NCI-H128 (cell line): ENCODE measurements around the gene SH2B2.
"Not testable (repeated sequence)": the region's sequence is repeated elsewhere in the genome, so short reads cannot be mapped to it uniquely, and the experiment has no call there.

ENCODE experiments used
- DNase-seq: peaks from one replicate; lab custom pipeline; 2025; ENCODE audit not compliant: unreplicated experiment; lab: John Stamatoyannopoulos, UW

Gene SH2B2

GRCh38 chr7:102303669-102304422 lies 17.2 kb downstream of the SH2B2 start:
- no peak for DNase-seq

GRCh38 chr7:102304668-102305067 lies 18.0 kb downstream of the SH2B2 start:
- DNase-seq, result no peak

GRCh38 chr7:102305414-102306268 lies 19.0 kb downstream of the SH2B2 start:
- no peak for DNase-seq

GRCh38 chr7:102306916-102307677 lies 20.4 kb downstream of the SH2B2 start:
- no peak for DNase-seq

GRCh38 chr7:102310414-102310815 lies 23.7 kb downstream of the SH2B2 start:
- DNase-seq, result no peak

- DNase-seq, result no peak
These were observed 25.6 kb downstream of the SH2B2 start for GRCh38 chr7:102312317-102312716.

DNA sequence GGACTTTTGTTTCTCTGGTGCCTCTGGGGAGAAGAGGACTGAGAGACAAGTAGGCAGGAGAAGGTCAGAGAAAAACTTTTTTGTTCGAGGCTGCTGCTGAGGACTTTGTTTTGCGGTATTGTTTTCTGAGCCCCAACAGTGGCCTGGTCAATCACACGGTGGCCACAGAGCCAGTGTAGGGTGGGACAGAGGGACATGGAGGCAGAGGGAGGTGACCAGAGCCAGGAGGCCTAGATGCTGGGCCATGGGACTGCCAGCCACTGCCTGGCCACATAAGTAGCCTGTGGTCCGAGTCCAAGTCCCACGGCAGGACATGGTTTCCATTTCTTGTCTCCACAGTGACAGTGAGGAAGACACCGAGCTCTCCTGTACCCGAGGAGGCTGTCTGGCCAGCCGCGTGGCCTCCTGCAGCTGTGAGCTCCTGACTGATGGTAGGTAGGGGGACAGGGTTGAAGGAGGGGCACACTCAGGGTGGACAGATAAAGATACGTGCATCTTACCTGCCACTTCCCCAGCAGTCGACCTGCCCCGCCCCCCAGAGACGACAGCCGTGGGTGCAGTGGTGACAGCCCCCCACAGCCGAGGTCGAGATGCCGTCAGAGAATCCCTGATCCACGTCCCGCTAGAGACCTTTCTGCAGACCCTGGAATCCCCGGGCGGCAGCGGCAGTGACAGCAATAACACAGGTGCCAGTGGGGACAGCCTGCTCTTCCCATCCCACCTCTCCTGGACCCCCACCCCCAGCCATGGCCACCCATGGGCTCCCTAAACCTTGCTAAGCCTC lies 27.5 kb downstream of the SH2B2 start:
- DNase-seq, result no peak

DNA sequence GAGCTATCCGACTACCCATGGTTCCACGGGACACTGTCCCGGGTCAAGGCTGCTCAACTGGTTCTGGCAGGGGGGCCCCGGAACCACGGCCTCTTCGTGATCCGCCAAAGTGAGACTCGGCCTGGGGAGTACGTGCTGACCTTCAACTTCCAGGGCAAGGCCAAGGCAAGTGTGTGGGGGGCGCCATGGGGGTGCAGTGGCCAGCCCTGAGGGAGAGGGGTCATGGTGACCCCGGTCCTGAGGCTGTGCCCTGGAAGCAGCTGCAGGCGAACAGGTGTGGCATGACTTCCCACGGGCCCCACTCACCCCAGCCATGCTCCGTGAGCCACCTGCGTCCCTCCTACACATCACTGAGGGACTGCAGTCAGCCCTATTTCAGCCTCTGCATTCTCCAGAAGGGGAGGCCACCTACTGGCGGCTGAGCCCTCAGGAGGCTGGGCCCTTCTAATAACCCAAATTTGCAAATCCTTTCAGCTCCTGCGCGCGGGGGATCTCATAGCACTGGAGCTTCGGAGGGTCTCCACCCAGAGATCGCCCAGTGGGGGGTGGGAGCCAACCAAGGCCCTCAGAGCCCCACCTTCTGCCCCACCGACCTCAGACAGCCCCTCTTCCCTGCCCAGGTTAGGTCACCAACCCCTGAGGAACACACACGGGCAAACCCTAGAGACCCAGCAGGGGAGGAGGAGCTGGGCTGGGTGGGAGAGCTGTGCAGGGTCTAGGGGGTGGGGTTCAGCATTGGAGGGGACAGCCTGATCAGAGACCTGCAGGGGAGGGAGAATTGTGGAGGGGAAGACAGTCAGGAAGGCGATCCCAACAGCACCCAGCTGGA lies 30.8 kb downstream of the SH2B2 start:
- DNase-seq, result no peak

DNA sequence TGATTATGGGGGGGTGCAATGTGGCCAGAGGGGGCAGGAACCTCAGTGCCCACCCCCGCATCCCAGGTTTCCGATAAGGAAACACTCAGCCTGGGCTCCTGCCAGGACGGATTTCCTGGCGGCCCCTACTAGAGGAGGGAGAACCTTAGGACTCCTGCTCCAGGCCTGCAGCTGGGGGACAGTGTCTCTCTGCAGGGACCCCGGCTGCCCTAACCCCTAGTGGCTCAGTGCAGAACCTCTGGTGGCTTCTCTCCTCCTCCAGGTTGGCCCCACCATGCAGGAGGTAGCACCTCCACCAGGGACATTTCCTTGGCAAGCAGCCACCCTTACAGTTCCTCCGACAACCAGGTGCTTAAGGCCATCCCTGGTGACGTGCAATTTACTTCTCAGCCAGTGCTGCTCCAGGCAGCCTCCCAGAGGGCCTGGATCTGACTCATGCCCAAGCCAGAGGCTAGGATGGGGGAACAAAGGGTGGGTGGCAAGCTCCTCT lies 31.9 kb downstream of the SH2B2 start:
- no peak for DNase-seq

DNA sequence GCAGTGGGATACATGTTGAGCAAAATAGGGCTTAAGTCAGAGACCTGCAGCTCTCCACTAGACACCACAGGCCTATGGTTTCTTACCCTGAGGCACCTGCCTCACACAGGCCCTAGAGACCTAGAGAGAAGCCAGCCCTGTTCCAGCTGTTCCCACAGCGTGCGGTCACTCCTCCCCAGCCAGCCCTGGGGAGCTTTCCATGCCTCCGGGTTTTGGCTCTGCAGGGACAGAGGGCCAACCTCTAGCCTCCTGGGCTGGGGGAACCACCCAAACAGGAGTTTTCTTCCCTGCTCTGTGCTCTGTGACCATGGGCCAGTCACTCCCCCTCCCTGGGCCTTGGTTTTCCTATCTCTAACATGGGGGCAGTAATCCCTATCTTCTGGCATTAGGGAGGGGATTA lies 33.0 kb downstream of the SH2B2 start:
- no peak for DNase-seq

DNA sequence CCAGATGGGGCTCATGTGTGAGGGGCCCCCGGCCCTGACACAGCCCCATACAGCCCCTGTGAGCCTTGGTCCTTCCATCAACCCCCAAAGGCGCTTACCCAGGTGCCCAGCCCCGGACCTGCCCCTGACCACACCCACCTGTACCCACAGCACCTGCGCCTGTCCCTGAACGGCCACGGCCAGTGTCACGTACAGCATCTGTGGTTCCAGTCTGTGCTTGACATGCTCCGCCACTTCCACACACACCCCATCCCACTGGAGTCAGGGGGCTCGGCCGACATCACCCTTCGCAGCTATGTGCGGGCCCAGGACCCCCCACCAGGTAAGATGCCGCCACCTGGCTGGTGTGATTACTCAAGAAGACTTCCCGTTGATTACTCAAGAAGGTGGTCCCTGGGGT lies 33.5 kb downstream of the SH2B2 start:
- no peak for DNase-seq

DNA sequence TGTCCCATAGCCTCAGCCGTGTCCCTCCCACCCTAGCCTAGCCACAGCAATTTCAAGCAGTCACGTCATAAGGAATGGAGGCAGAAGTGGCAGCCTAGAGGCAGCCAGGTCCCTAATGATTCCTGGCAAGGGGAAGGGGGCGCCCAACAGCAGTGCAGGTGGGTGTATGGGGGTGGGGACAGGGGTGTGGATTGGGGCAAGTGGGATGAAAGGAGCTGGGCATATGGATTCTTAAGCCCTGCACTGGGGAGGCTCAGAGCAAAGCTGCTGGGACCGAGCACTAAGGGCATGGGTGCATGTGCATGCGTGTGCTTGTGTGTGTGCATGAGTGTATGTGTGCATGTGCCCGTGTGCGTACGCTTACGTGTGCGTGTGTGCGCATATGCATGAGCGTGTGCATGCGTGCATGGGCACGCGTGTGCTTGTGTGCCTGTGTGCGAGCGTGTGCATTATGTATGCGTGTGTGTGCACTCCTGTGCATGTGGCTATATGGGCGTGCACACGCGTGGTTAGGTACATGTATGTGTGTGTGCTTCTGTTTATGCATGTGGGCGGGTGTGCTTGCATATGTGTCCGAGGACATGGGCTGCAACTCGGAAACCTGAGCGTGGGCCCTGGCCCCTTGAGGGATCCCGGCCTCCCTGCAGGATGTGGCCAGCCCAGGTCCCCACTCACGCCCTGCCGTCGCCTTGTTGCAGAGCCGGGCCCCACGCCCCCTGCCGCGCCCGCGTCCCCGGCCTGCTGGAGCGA lies 34.1 kb downstream of the SH2B2 start:
- DNase-seq, result no peak

DNA sequence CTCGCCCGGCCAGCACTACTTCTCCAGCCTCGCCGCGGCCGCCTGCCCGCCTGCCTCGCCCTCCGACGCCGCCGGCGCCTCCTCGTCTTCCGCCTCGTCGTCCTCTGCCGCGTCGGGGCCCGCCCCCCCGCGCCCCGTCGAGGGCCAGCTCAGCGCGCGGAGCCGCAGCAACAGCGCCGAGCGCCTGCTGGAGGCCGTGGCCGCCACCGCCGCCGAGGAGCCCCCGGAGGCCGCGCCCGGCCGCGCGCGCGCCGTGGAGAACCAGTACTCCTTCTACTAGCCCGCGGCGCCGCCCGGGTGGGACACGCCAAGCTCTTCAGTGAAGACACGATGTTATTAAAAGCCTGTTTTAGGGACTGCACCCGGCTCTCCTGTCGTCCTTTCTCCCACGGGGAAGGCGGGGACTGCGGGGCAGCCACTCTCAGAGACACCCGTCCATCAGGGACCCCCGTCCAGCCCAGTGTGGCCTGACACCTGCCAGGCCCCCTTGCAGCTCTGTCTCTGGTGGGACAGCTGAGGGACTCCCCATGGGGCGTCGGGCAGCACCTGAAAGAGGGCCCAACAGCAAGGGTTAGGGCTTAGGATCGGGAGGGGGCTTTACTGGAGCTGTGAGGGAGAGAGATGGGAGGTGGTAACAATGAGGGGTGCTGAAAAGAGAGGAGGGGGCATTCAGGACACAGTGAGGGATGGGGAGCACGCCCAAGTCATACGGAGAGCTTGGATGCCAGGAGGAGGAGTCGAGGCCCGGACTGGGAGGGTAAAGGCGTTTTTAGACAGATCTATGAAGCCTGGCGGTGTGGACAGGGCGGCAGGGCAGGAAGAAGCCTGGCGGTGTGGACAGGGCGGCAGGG lies 34.9 kb downstream of the SH2B2 start:
- no peak for DNase-seq

DNA sequence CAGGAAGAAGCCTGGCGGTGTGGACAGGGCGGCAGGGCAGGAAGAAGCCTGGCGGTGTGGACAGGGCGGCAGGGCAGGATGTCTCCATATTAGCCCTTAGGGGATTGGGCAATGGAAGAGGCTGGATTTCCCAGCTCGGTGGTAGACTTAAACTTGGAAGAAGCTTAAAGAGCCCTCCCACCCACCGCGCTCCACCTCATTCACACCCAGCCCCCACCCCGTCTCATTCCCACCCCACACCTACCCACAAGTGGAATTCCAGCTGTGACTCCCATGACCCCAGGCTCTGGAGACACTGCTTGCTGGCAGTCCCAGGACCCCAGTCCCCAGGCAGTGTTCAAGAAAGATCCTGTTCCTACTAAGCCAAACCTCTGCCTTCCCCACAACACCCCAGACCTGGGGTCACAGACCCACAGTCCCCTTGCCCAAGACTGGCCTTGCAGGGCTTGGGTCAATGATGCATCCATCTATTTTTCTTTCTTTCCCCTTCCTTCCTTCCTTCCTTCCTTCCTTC lies 35.6 kb downstream of the SH2B2 start:
- no peak for DNase-seq

GRCh38 chr7:102323914-102324195 lies 37.2 kb downstream of the SH2B2 start:
- DNase-seq, result no peak

DNA sequence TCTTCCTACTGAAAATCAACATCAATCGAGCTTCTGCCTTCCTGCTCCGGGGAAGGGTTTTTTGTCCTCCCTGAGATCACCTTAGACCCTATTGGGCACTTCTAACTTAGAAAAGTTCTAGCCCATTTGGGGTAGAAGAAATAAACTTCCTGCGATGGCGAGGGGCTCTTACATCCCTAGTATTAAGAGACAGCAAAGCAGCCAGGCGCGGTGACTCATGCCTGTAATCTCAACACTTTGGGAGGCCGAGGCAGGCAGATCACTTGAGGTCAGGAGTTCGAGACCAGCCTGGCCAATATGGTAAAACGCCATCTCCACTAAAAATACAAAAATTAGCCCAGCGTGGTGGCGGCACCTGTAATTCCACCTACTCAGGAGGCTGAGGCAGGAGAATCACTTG lies 38.4 kb downstream of the SH2B2 start:
- DNase-seq, result not testable (repeated sequence)

- no peak for DNase-seq
These were observed 39.7 kb downstream of the SH2B2 start for GRCh38 chr7:102326157-102326889.
